GM12878 (cell line): ENCODE measurements around the gene PAQR5. TPM values are rescaled to one million over a fixed set of nuclear protein-coding genes. Genes with fewer than 3 reads are reported as not detected.
A peak's percentile ranks its signal among the peaks of the same experiment; 100 is the strongest.

Source experiments
- ASH2L ChIP-seq: fragments of 300-600, 200-600 bp; sonication (generic); IDR thresholded peaks from 2 replicates; pipeline ENCODE4 v1.6.1; 2017; ENCODE audit warnings: low read depth, mild to moderate bottlenecking, borderline replicate concordance
- CBX5 ChIP-seq: sonication (generic); IDR thresholded peaks from 2 replicates; pipeline ENCODE4 v1.6.1; 2016; ENCODE audit warnings: low read depth, moderate library complexity, mild to moderate bottlenecking, inconsistent platforms
- CTCF ChIP-seq, 3 experiments: IDR thresholded peaks in 2 of 3; conservative IDR thresholded peaks in 1 of 3; 2 replicates each; pipeline ENCODE4 v1.5.1; 2011; ENCODE audit warnings: low read depth in 3 of 3, low read length in 3 of 3, mild to moderate bottlenecking in 3 of 3, control low read depth in 2 of 3, moderate library complexity in 2 of 3, inconsistent platforms in 1 of 3, mixed read lengths in 1 of 3; ENCODE audit not compliant: control insufficient read depth in 2 of 3, insufficient read depth in 1 of 3; ENCODE audit errors: extremely low read depth in 1 of 3
- EP300 ChIP-seq, 2 experiments: fragments of 150-350 bp in 1 of 2; IDR thresholded peaks; 2 replicates each; pipeline ENCODE4 v1.6.1; 2011 to 2012; ENCODE audit warnings: low read depth in 2 of 2, low read length in 2 of 2, borderline replicate concordance in 1 of 2, improper control_type of control experiment in 1 of 2, inconsistent platforms in 1 of 2; ENCODE audit not compliant: control insufficient read depth in 1 of 2
- FOXM1 ChIP-seq: IDR thresholded peaks from 2 replicates; pipeline ENCODE4 v1.6.1; 2012; ENCODE audit warnings: low read depth, mild to moderate bottlenecking, inconsistent platforms, low read length, moderate library complexity
- GABPA ChIP-seq: IDR thresholded peaks from 2 replicates; pipeline ENCODE4 v1.6.1; 2014; ENCODE audit warnings: antibody characterized with exemption, low read depth, mild to moderate bottlenecking, inconsistent platforms
- HDAC6 ChIP-seq: fragments of 200-600 bp; sonication (generic); IDR thresholded peaks from one replicate; pipeline ENCODE4 v1.8.0; 2017; ENCODE audit warnings: antibody characterized with exemption; ENCODE audit not compliant: unreplicated experiment
- JUNB ChIP-seq: IDR thresholded peaks from 2 replicates; pipeline ENCODE4 v1.6.1; 2016; ENCODE audit warnings: antibody characterized with exemption, mild to moderate bottlenecking
- NRF1 ChIP-seq: conservative IDR thresholded peaks from 2 replicates; pipeline ENCODE4 v1.6.1; 2011; ENCODE audit warnings: mild to moderate bottlenecking, low read depth, low read length, improper control_type of control experiment
- POLR2A ChIP-seq: IDR thresholded peaks from 2 replicates; pipeline ENCODE4 v1.6.1; 2011; ENCODE audit warnings: low read depth, mild to moderate bottlenecking, low read length
- RAD21 ChIP-seq: IDR thresholded peaks from 2 replicates; pipeline ENCODE4 v1.6.1; 2011; ENCODE audit warnings: mild to moderate bottlenecking, low read depth, low read length, moderate library complexity; ENCODE audit not compliant: insufficient read depth
- SIX5 ChIP-seq: IDR thresholded peaks from 2 replicates; pipeline ENCODE4 v1.6.1; 2011; ENCODE audit warnings: mild to moderate bottlenecking, low read depth, low read length, moderate library complexity; ENCODE audit not compliant: severe bottlenecking
- SMAD1 ChIP-seq: fragments of 450-650 bp; IDR thresholded peaks from 2 replicates; pipeline ENCODE4 v1.6.1; 2018; ENCODE audit warnings: mild to moderate bottlenecking, low read depth; ENCODE audit not compliant: partially characterized antibody
- SREBF2 ChIP-seq: IDR thresholded peaks from 2 replicates; pipeline ENCODE4 v1.6.1; 2012; ENCODE audit warnings: mild to moderate bottlenecking, low read length
- STAT1 ChIP-seq: fragments of 450-650 bp; conservative IDR thresholded peaks from 2 replicates; pipeline ENCODE4 v1.6.1; 2014; ENCODE audit warnings: antibody characterized with exemption, mild to moderate bottlenecking
- SUPT20H ChIP-seq: IDR thresholded peaks from 2 replicates; pipeline ENCODE4 v1.6.1; 2011; ENCODE audit warnings: low read depth, mild to moderate bottlenecking, low read length, moderate library complexity, borderline replicate concordance; ENCODE audit not compliant: control insufficient read depth
- ZNF687 ChIP-seq: fragments of 450-650 bp; IDR thresholded peaks from 2 replicates; pipeline ENCODE4 v1.6.1; 2017; ENCODE audit warnings: mild to moderate bottlenecking, moderate library complexity
- polyA plus RNA-seq, 11 experiments: library from polyadenylated mRNA; depleted of rRNA in 4 of 11; unstranded in 6 of 11; stranded (reverse) in 5 of 11; fragments of >200 nt; fragmentation: Nextera tagmentation in 4 of 11; fragmentation: Illumina TruSeq in 1 of 11; extraction: Ambion mirVana in 4 of 11; extraction: Trizol in 1 of 11; gene quantifications; 1 replicate in 1 of 11; 2 replicates in 10 of 11; pipeline versions ENCODE4 v1.2.1 to v1.2.3, GENCODE V29; 2011 to 2016; ENCODE audit warnings: inconsistent platforms in 2 of 11, missing spikeins in 2 of 11, low read depth in 1 of 11
- total RNA-seq, 4 experiments: library from RNA; depleted of rRNA in 3 of 4; stranded (reverse); fragments of >200 nt in 3 of 4; fragmentation: Illumina TruSeq in 1 of 4; extraction: Trizol in 1 of 4; gene quantifications; 2 replicates each; pipeline versions ENCODE4 v1.2.1 to v1.2.3, GENCODE V29; 2013 to 2021
- TF ChIP-seq, protein P1 (sequence below): IDR thresholded peaks from 2 replicates; pipeline ENCODE4 v1.6.1; 2012; ENCODE audit warnings: low read depth, low read length, improper control_type of control experiment

PAQR5 gene
- total and polyA plus RNA-seq, 10 of the 15 experiments (the other 5 are each of a cell fraction or from before 2014, with no cell fraction given), result 0.02 to 0.03 TPM; not detected in 8

- peak in 1 of 2 experiments; percentile 20; a peak in 1 of 4 replicates for TF ChIP-seq EP300 (IDR thresholded peaks at IDR 0.05; ENCODE audit: borderline replicate concordance in 1 of 2, control insufficient read depth in 1 of 2, low read depth in 2 of 2, low read length in 2 of 2)
- TF ChIP-seq, protein P1, sequence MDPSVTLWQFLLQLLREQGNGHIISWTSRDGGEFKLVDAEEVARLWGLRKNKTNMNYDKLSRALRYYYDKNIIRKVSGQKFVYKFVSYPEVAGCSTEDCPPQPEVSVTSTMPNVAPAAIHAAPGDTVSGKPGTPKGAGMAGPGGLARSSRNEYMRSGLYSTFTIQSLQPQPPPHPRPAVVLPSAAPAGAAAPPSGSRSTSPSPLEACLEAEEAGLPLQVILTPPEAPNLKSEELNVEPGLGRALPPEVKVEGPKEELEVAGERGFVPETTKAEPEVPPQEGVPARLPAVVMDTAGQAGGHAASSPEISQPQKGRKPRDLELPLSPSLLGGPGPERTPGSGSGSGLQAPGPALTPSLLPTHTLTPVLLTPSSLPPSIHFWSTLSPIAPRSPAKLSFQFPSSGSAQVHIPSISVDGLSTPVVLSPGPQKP, result peak; percentile 88
- TF ChIP-seq HDAC6, result no peak
- peak; percentile 83 for TF ChIP-seq POLR2A
- TF ChIP-seq STAT1, result no peak
- no peak for TF ChIP-seq JUNB
- TF ChIP-seq RAD21, result no peak
- TF ChIP-seq CBX5, result no peak
- peak; percentile 14 for TF ChIP-seq SIX5
- TF ChIP-seq SREBF2, result no peak
- peak; percentile 93 for TF ChIP-seq FOXM1
- 0 out of 2 replicates have a peak, but pooled peaks have one; percentile 81 for TF ChIP-seq ASH2L
- TF ChIP-seq SUPT20H, result no peak
- TF ChIP-seq NRF1, result no peak
- TF ChIP-seq GABPA, result peak; percentile 88
- no peak for TF ChIP-seq CTCF (IDR thresholded peaks at IDR 0.05 in 2 of 3, conservative IDR thresholded peaks at IDR 0.05 in 1 of 3; ENCODE audit: control insufficient read depth in 2 of 3, extremely low read depth in 1 of 3, insufficient read depth in 1 of 3, low read depth in 3 of 3, low read length in 3 of 3)
- TF ChIP-seq ZNF687, result no peak
- no peak for TF ChIP-seq SMAD1
Measured at GRCh38 chr15:69413822-69414700, 115.3 kb downstream of the PAQR5 start, which contains the start of gene KIF23 (continued).
